GM21619 (cell line): ENCODE results near the gene SYTL1.

ENCODE experiments used
- ATAC-seq: cut with Tn5 transposase; IDR thresholded peaks from one replicate; pipeline ENCODE4 v1.9.1; 2021; ENCODE audit not compliant: unreplicated experiment

The SYTL1 gene, protein sequence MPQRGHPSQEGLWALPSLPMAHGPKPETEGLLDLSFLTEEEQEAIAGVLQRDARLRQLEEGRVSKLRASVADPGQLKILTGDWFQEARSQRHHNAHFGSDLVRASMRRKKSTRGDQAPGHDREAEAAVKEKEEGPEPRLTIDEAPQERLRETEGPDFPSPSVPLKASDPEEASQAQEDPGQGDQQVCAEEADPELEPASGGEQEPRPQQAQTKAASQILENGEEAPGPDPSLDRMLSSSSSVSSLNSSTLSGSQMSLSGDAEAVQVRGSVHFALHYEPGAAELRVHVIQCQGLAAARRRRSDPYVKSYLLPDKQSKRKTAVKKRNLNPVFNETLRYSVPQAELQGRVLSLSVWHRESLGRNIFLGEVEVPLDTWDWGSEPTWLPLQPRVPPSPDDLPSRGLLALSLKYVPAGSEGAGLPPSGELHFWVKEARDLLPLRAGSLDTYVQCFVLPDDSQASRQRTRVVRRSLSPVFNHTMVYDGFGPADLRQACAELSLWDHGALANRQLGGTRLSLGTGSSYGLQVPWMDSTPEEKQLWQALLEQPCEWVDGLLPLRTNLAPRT

DNA sequence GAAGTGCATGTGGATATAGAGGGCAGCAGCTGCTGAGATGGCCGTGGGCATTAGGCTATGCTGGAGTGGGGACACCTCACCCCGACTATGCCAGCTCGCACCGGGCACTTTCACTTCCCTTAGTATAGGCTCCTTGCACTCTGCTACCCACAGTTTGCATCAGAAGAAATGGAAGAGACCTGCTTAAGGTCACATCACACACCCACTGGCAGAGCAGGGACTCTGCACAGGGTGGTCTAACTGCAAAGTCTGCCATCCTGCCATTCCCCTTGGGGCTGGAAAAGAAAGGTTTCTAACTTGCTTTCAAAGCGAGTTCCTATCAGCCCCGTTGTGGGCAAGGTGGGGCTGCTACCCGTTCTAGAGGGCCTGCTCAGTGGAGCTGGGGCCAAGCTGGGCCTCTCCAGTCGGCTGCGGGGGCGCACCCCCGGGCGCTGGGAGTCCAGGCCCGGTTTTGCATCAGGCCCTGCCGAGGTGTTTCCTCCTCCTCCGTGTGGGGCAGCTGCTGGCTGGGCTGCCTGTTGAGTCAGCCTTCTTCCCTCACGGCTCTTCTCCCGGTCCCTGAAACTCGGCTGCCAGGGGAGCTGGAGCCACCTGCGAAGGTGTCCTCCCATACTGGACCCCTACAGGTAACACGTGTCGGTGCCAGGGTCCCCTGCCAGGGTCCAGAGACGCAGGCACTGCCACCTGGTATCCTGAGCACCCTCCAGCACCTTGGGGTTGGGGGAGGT, at the start of gene SYTL1:
Gene SYTL1 (plus strand): TSS at position 498 of the 728 bp plus-strand sequence. CDS start 3,313 bp downstream, outside the sequence.
- ATAC-seq: no peak

DNA sequence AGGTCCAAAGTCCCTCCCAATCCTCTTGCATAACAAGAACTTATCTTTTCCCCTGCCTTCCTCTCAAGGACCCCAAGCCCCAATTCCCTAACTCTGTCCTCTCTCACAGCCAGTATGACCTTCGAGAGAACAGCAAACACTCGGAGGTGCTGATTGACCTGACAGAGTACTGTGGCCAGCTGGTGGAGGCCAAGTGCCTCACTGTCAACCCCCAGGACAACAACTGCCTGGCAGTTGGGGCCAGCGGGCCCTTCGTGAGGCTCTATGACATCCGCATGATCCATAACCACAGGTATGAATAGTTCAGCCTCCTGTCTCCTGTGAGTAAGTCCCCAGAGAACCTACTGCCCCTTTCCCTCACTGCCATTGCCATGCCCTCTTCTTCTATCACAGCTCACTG, 49.7 kb upstream of the SYTL1 start:
- ATAC-seq: no peak

DNA sequence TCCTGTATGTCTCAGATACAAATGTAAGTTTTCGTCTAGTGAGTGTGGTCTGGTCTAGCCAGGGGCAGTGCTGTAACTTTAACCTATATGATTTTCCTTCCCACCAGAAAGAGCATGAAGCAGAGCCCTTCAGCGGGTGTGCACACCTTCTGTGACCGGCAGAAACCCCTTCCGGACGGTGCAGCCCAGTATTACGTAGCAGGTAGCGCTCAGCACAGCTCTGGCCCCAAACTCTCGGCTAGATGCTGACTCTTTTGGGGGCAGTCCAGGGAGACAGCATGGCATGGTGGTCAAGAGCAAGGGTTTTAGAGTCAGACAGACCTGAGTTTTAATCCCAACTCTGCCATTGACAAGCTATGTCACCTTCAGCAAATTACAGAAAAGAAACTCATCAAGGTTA, 47.9 kb upstream of the SYTL1 start:
- ATAC-seq: no peak

DNA sequence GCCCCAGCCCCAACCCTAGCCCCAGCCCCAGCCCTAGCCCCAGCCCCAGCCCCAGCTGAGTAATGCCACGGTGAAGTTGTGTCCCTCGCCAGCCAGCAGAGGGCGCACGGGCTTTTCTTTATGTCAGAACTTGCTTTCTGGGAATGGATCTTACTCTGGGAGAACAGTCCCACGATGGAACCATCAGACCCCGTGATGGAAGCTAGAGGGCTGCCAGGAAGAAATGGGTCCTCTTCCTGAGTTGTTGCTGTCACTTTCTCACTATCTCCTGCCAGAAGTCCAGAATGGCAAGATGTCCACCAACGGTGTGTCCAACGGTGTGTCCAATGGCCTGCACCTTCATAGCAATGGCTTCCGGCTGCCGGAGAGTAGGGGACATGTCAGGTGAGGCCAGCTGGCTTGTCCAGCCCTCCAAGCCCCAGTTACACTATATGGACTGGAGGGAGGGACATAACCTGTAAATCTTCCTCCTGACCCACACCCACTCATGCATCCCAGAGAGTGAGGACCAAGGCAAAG, 45.0 kb upstream of the SYTL1 start:
- no peak for ATAC-seq

DNA sequence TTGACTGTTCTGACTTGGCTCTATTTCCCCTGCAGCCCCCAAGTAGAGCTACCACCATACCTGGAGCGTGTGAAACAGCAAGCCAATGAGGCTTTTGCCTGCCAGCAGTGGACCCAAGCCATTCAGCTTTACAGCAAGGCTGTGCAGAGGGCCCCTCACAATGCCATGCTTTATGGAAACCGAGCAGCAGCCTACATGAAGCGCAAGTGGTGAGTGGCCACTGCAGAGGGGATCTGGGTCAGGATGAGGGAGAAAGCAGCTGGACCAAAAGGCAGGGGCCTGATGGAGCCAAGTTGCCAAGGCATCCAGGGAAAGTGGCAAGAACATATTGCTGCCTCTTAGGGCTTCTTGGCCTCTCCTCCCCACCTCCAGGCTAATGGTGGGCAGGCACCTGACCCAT, 43.9 kb upstream of the SYTL1 start:
- ATAC-seq: no peak

DNA sequence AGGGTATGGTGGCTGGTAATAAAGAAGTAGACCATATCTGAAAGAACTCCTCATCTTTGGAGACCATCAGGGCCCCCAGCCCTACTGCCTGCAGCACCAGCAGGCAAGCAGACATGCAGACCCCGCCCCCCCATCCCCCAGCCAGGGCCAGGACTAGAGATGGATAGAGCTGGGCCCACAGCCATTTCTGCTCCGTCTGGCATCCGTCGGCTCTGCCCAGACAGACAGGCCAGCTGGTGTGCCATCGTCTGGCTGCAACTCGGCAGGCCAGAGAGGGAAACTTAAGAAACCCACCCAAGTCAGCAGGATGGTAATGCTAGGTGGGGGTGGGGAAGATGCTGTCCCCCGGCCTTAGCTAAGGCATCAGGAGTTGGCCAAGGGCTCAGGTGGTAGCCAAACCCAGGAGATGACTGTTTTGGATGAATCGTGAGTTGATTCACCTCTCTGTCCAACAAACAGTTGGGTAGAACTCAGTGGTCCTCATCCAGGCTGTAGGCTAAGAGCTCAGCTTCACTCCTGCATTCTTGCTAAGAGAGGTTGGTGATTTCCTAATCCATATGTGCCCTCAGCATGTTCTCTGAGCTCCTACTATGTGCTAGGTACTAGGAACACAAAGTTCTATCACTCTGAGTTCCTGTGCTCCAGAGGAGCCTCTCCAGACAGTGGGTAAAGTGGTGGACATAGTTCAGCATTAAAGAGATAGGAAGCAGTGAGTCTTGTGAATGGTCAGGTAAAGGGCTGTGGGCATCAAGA, 43.0 kb upstream of the SYTL1 start:
- ATAC-seq: no peak

DNA sequence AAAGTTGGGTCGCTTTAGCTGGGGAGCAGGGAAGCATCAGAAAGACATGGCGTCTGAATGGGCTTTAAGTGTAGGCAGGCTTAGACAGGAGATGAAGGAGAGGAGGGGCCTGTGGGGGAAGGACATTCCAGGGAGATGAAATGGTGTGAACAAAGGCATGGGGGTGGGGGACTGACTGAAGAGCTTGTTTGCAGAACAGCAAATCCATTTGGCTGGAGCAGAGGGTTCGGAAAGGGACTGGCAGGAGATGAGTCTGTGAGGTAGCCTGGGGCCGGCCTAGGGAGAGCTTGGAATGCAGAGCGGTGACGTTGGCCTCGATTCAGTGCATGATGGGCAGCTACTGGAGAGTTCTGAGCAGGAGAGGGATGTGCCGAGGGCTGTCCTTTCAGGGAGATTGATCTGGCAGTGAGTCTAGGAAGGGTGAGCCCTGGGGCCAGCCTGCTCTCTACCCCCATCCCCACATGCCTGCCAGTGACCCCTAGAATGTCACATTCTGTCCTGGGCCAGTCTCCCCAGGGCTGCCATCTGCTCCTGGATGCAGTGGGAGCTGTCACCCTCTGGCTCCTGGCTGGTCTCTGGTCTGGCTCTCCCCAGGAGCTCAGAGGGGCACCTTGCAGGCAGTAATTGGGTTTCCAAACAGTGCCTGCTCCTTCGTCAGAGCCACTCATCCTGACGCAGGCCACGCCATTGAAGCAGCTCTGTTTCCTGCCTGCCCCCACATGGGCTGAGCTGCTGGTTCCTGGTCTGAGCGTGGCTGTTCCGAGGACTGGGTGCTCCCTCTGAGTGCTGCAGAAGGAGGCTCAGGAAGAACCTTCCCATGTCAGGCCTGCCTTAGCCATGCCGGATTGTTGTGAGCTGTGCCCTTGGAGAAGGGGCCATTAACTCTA, 42.2 kb upstream of the SYTL1 start:
- no peak for ATAC-seq

DNA sequence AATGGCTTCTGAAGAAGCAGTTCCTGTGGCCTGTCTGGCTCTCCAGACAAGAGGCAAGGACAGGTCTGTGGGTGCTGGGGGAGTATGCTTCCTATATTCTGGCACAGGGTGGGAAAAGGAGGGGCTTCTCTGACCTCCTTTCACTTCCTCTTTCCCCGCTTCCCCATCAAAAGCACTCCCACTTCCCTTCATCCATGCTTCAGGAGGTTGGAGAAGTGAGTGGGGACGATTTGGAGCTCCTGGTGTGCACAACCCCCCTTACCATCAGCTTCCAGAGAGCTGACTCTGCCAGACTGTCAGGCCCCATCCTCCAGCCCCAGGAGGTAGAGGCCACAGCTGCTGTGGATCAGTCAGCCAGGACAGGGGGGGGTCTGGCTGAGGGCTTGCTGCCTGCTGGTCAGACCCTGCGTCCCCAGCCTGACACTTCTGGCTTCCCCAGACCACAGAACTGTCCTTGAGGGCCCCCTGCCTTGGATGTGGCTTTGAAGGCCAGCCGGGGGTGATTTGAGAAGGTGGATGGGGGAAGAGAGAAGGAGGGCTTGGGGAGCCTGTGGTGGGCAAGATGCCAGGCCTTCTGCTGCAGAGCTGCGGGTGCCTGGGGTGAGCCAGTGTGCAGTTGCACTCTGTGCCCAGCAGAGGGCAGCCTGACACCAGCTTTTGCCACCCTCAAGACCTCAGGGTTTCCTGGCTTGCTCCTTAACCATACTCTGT, 41.3 kb upstream of the SYTL1 start:
- no peak for ATAC-seq

DNA sequence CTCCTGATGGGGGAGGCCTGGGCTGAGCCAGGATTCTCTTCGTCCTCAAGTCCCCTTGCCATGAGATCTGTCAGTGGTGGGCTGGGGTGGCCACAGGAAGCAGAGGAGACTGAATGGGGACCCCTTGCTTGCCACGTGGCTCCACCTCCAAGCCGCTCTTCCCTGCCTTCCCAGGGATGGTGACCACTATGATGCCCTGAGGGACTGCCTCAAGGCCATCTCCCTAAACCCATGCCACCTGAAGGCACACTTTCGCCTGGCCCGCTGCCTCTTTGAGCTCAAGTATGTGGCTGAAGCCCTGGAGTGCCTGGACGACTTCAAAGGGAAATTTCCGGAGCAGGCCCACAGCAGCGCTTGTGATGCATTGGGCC, 40.8 kb upstream of the SYTL1 start:
- no peak for ATAC-seq

DNA sequence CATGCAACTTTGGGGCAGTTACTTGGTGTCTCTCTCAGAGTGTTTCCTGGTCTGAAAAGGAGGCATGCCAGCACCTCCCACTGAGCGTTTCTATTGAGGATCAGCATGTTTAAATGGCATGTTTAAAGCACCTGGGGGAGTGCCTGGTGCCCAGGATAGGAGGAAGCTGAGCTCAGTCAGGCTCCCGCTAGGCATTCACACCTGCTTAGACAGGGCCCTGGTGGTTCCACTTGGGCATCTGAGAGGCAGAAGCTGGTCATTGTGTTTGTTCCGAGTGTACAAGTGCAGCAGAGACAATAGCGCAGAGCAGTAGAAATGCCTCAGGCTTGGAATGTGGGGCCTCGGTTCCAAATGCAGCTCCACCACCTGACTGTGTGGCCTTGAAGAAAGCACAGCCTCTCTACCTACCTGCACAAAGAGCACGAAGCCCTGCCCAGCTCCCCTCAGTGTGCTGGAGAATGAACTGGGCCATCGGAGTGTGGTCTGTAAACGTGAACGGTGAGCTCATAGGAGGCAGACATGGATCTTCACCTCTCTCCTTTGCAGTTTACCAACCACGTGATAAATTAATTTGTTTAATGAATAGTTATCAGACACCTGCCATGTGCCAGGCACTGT, 40.1 kb upstream of the SYTL1 start:
- no peak for ATAC-seq

DNA sequence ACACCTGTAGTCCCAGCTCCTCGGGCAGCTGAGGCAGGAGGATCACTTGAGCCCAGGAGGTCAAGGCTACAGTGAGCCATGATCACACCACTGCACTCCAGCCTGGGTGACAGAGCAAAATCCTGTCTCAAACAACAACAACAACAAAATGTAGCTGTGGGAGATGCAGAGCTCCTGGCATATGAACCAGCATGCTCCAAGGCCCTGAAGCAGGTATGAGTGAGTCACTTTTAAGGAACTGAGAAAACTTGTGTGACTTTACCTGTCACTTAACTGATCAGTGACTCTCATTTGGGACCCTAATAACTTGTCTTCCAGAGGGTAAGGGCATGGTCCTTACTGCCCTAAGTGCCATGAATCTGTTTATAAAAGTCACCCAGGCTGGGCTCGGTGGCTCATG, 39.2 kb upstream of the SYTL1 start:
- ATAC-seq: no peak

DNA sequence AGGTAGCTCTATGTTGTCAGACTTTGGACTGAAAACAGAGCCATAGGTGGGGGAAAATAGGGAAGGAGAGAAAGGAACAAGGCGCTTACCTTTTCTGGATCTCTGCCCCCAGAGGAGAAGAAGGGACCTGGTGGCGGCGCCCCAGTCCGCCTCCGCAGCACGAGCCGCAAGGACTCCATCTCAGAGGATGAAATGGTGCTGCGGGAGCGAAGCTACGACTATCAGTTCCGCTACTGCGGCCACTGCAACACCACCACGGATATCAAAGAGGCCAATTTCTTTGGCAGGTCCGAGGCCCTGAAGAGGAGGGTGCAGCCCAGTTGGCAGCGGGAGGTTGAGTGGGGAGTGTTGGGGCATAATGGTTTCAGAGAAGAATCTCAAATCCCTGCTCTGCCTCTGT, 38.3 kb upstream of the SYTL1 start:
- ATAC-seq: no peak

DNA sequence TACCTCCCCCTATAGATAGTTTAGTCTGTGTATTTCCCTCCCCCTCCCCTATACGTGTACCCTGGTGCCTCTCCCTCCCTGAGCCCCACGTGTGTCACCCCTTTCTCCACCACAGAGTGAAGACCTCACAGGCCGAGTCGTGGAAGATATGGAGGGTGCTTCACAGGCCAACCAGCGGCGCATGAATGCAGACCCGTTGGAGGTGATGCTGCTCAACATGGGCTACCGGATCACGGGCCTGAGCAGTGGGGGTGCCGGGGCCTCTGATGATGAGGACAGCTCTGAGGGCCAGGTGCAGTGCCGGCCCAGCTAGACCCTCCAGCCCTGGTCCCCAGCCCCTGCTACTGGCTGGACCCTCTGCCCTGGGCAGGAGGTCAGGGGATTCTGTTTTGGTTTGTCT, 35.8 kb upstream of the SYTL1 start:
- ATAC-seq: no peak

DNA sequence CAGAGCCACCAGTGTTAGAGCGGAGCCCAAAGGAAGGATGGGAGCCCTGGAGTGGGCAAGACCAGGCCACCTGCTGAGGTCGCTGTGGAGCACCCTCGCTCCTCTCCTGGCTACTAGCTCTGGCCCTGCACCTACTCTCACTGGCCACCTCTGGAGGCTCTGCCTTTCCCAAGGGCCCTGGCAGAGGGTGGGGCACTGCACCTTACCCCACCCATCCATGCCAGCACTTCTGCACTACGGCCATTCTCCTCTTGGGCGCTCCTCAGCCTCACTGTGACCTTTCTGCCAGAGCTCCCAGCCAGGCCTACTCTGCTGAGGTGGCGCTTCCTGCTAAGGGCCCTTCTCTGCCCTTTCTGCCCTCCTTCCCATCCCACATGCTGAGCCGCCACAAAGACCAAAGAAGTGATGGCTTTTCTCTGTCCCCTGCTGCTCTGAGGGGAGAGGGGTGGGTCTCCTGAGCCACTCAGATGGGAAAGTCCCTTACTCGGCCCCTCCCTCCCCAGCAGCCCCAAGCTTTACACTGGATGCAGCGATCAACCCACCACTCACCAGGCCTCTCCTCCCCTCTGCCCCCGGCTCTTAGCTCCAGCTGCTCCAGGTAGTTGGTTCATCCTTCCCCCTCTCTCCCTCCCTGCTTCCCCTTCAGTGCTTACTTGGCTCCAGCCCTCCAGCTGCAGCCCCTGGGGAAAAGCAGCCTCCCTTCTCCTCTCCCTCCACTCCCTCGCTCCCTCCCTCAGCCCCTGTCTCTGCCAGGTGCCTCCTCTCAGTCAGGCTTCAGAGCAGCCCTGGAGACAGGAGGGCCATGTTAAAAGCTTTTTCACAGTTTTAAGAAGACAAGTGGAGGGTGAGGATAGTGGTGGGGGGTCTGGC, 34.7 kb upstream of the SYTL1 start:
- ATAC-seq: no peak

DNA sequence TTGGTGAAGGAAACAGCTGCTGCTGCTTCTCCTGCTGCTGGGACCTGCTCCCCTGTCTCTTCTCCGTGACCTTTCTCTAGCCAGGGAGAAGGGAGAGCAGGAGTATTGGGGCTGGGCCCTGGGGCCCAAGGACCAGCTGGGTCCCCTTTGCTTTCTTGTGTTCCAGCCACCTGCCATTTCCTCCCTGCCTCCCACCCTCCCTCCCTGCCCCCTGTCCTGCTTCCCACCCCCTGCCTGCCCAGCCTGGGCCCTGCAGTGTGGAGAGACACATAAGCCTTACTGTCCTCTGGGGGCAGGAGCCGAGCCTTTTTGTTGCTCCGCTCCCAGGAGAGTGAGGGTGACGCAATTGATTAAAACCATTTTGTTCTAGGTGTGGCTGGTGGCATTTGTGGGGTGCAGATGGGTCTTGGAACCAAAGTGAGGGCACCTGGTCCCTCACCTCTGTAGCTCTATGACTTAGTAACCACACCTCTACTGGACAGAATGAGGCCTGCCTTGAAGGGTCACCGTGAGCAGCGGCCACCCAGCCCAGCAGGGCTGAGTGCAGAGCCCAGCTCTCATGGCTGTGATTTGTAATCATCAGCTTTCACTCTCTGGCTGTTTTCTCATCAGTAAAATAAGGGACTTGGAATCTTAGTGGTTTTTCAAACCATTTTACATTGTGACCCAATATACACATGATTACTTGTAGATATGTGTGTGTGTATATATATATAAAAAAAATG, 33.8 kb upstream of the SYTL1 start:
- no peak for ATAC-seq

DNA sequence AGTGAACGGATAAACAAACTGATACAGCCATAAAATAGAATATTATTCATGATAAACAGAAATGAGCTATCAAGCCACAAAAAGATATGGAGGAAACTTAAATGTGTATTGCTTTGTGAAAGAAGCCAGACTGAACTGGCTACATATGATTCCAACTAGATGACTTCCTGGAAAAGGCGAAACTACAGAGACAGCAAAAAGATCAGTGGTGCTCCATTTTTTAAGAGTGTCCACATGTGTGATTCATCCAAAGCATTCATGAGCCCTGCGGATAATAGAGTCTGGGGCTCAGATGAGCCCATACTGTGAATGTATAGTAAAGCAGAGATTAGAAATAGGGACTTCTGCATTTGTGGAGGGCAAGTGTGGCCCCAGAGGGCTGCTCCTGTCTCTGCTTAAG, 27.7 kb upstream of the SYTL1 start:
- no peak for ATAC-seq

DNA sequence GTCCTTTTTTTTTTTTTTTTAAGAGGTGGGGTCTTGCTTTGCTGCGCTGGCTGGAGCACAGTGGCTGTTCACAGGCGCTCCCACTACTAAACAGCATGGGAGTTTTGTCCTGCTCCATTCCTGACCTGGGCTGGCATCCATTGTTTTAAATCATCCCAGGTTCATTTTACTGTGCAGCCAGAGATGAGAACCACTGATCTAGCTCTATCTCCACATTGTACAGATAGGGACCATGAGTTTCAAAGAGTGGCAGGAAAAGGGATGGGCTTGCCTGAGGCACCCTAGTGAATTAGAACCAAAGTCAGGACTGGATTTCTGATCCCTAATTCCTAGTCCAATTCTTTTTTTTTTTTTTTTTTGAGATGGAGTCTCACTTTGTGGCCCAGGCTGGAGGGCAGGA, 27.1 kb upstream of the SYTL1 start:
- no peak for ATAC-seq

DNA sequence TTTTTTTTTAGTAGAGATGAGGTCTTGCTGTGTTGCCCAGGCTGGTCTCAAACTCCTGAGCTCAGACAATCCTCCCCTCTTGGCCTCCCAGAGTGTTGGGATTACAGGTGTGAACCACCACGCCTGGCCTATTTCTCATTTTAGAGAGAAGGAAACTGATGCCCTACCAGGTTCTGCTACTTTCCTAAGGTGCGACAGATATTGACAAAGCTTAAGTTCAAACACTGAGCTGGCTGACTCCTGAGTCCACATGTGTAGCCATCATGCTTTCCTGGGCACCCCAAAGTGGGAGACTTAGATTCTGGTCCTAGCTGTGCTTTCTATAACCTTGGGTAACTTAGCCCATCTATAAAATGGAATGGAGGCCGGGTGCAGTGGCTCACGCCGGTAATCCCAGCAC, 25.0 kb upstream of the SYTL1 start:
- ATAC-seq: no peak
